Endodermal cell (in vitro differentiated cells): Measurements from ENCODE around the gene BACH2. TPM values are rescaled to one million over a fixed set of nuclear protein-coding genes. Genes with fewer than 3 reads are reported as not detected.
A peak's percentile ranks its signal among the peaks of the same experiment; 100 is the strongest.

Experiments used
- DNase-seq: peaks from one replicate; pipeline ENCODE4 v3.0.0-alpha.2; 2017
- H3K27ac ChIP-seq: 2 replicates; pipeline ENCODE4 v1.5.1; 2013; ENCODE audit warnings: mild to moderate bottlenecking, low read depth, low read length, moderate library complexity
- H3K27me3 ChIP-seq: 2 replicates; pipeline ENCODE4 v1.6.1; 2013; ENCODE audit warnings: mild to moderate bottlenecking, low read length, moderate library complexity; ENCODE audit not compliant: insufficient read depth, control insufficient read depth, poor library complexity, severe bottlenecking
- H3K36me3 ChIP-seq: 2 replicates; pipeline ENCODE4 v1.7.0; 2013; ENCODE audit warnings: mild to moderate bottlenecking, low read length, moderate library complexity; ENCODE audit not compliant: control insufficient read depth, insufficient read depth
- H3K4me1 ChIP-seq: one replicate; pipeline ENCODE4 v1.7.0; 2013; ENCODE audit warnings: low read length; ENCODE audit not compliant: control insufficient read depth, insufficient read depth
- H3K4me3 ChIP-seq: 2 replicates; pipeline ENCODE4 v1.5.1; 2013; ENCODE audit warnings: mild to moderate bottlenecking, low read length, moderate library complexity
- H3K9ac ChIP-seq: 2 replicates; pipeline ENCODE4 v1.6.1; 2013; ENCODE audit warnings: mild to moderate bottlenecking, low read length, moderate library complexity; ENCODE audit not compliant: poor library complexity, severe bottlenecking; ENCODE audit errors: extremely low read depth
- H3K9me3 ChIP-seq: 2 replicates; pipeline ENCODE4 v1.6.1; 2013; ENCODE audit warnings: mild to moderate bottlenecking, low read length, moderate library complexity; ENCODE audit not compliant: control insufficient read depth
- H3K27ac Mint-ChIP-seq: 2 replicates; pipeline ENCODE4 v1.8.0; 2020; ENCODE audit warnings: mixed read lengths
- H3K27me3 Mint-ChIP-seq: 2 replicates; pipeline ENCODE4 v1.8.0; 2021; ENCODE audit warnings: mild to moderate bottlenecking, mixed read lengths; ENCODE audit not compliant: insufficient read depth
- H3K36me3 Mint-ChIP-seq: 2 replicates; pipeline ENCODE4 v1.8.0; 2020; ENCODE audit warnings: low read depth, mixed read lengths
- H3K4me1 Mint-ChIP-seq: 2 replicates; pipeline ENCODE4 v1.8.0; 2020; ENCODE audit warnings: mixed read lengths
- H3K4me3 Mint-ChIP-seq: 2 replicates; pipeline ENCODE4 v1.8.0; 2020; ENCODE audit warnings: mild to moderate bottlenecking, moderate library complexity, mixed read lengths
- H3K9me3 Mint-ChIP-seq: 2 replicates; pipeline ENCODE4 v1.8.0; 2020; ENCODE audit warnings: mild to moderate bottlenecking, mixed read lengths
- CTCF ChIP-seq: fragments of 200-600 bp; sonication (generic); conservative IDR thresholded peaks from 2 replicates; pipeline ENCODE4 v1.5.0; 2021; ENCODE audit warnings: antibody characterized with exemption, mild to moderate bottlenecking
- WGBS, 2 experiments: methylation state at CpG; one replicate each; pipeline versions ENCODE4 v1.1.5 to v1.1.7; 2013; ENCODE audit warnings: missing lambda C conversion rate in 2 of 2, mixed read lengths in 1 of 2; ENCODE audit not compliant: insufficient coverage in 1 of 2, insufficient read length in 1 of 2; 5-methylcytosine and 5-hydroxymethylcytosine counted together
- total RNA-seq, 2 donors: library from RNA; stranded (reverse); fragmentation: NEBNext Ultra II Directional in 1 of 2; extraction: Animal tissue kit (Norgen Biotek cat#: 25700) in 1 of 2; gene quantifications; 2 replicates in 1 of 2; 3 replicates in 1 of 2; pipeline ENCODE4 v1.2.1, GENCODE V29; 2021

BACH2 gene
- total RNA-seq, 2 donors from 2014 or later = 11.0 to 22.3 TPM

DNA sequence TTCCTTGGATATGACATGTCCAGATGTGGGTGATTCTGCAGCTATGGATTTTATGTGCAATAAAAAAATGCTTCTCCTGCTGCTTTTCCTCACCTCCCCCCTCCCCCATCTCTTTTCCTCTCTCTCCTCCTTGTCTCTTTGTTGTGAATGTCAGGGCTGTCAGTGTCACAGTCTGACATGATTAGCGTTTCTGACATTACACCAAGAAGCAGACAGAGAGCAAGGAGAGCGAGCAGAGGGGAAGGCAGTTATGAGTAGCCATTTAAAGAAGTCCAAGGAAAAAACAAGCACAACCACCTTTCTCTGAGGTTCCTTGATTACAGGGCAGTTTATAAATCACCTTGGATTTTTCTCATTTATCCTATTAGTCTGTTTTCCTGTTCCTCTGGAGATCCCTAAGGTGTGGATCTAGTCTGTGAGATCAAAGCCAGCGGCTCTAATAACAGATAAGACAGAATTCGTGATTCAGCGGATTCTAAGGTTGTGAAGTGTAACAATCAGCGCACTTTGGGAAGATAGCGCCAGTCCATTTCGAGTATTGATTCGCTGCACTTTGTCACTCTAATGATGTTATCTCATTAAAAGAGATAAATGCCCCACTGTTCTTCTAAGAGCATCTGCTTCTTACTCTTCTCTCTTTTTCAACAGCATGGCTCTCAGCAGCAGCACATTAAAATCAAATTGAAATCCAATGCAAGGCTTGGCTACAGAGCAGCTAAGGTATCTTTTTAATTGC, 101.4 kb downstream of the BACH2 start:
- 85 to 93% methylated on average over 8 to 9 of the region's 9 CpGs for WGBS, 2 experiments
- Mint-ChIP-seq H3K36me3 (peaks cover 30% of the 10 kb centered on the region), H3K4me3 (no peak overlapping the region), H3K4me1 (peaks cover 12% of the 10 kb centered on the region), H3K27me3 (no peaks in the 10 kb centered on the region), H3K27ac (no peak overlapping the region), H3K9me3 (peaks cover 22% of the 10 kb centered on the region)
- peaks cover 38% of the 10 kb centered on the region for H3K36me3 ChIP-seq
- TF ChIP-seq CTCF = no peak
- no peaks in the 10 kb centered on the region for H3K27me3 ChIP-seq
- DNase-seq = no peak
- no peak overlapping the region for H3K9ac ChIP-seq
- H3K4me1 ChIP-seq = peaks cover 7% of the 10 kb centered on the region
- H3K27ac ChIP-seq = no peak overlapping the region
- peaks cover 33% of the 10 kb centered on the region for H3K9me3 ChIP-seq
- peak overlapping the region; percentile 19 for H3K4me3 ChIP-seq

DNA sequence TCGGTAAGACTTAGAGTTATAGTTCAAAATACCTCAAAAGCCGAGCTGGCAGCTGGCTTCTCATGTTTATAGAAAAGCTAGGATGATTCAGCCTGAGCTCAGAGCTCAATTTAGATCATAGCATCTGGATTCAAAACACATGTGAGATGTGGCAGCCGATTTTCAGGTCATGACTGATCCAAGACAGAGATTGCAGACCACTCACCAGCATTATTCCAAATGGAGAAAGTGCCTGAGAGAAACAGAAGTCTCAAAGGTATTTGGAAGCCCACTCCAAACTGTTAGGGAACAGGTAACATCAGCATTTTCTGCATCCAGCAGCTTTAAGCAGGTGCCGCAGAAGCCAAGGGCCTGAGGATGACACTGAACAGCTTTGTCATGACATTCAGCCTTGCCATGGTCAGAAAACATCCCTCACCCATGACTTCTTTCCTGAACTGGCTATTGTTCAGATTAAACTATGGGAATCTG, 102.2 kb downstream of the BACH2 start:
- no peak for DNase-seq
- TF ChIP-seq CTCF = no peak
- Histone ChIP-seq H3K27me3 (no peaks in the 10 kb centered on the region), H3K4me1 (peaks cover 7% of the 10 kb centered on the region), H3K4me3 (no peak overlapping the region), H3K36me3 (peaks cover 33% of the 10 kb centered on the region), H3K27ac (no peak overlapping the region), H3K9ac (no peak overlapping the region), H3K9me3 (peaks cover 26% of the 10 kb centered on the region)
- Mint-ChIP-seq H3K4me1 (peaks cover 12% of the 10 kb centered on the region), H3K27ac (no peak overlapping the region), H3K36me3 (peaks cover 30% of the 10 kb centered on the region), H3K27me3 (no peaks in the 10 kb centered on the region), H3K9me3 (peaks cover 22% of the 10 kb centered on the region), H3K4me3 (no peak overlapping the region)
- WGBS, 2 experiments = 82 to 94% methylated on average over 3 to 4 of the region's 4 CpGs

GRCh38 chr6:90193359-90193758, 103.3 kb downstream of the BACH2 start:
- Histone ChIP-seq H3K9ac (no peak overlapping the region), H3K9me3 (peaks cover 16% of the 10 kb centered on the region), H3K36me3 (peaks cover 23% of the 10 kb centered on the region), H3K27me3 (no peaks in the 10 kb centered on the region), H3K4me1 (peaks cover 7% of the 10 kb centered on the region), H3K27ac (no peak overlapping the region), H3K4me3 (no peak overlapping the region)
- no peak for DNase-seq
- Mint-ChIP-seq H3K9me3 (peaks cover 13% of the 10 kb centered on the region), H3K36me3 (peaks cover 20% of the 10 kb centered on the region), H3K27ac (no peak overlapping the region), H3K4me3 (no peak overlapping the region), H3K27me3 (no peaks in the 10 kb centered on the region), H3K4me1 (peaks cover 12% of the 10 kb centered on the region)
- WGBS, 2 experiments = 95 to 96% methylated on average over 2 to 4 of the region's 4 CpGs
- no peak for TF ChIP-seq CTCF
